ENCODE data around the gene AQP5. TPM values are rescaled to one million over a fixed set of nuclear protein-coding genes. Genes with fewer than 3 reads are reported as not detected.
A peak's percentile ranks its signal among the peaks of the same experiment; 100 is the strongest.

The AQP5 gene
- total and polyA plus RNA-seq, 2 donors (not counting 3 experiments of a cell fraction or from before 2014, with no cell fraction given) = 0.95 to 2.3 TPM

DNA sequence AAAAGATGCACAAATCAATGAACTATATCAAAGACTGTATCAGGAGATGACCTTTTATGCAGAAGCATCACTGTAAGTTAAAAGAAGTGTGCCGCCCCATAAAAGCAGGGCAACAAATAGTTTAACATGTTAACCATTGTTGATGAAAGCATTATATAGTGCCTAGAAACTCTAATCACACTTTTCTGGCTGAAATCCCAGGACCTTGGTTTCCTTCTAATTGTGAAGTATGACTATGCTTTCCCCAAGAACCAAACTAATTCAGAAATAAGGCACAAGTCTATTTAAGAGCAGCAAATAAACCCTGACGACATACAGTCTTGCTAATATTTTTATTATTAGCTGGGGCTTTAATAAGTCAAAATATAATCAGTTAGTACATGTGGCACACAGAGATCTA is 41.9 kb downstream of the AQP5 start:
- H3K79me2 ChIP-seq (ENCODE audit: control insufficient read depth, insufficient read depth, low read length) = peaks cover 18% of the 10 kb centered on the region
- H3K9me1 ChIP-seq (replicated peaks; ENCODE audit: control insufficient read depth, extremely low read depth, insufficient read depth, low read length) = no peaks in the 10 kb centered on the region
- H3K27me3 ChIP-seq (ENCODE audit: control insufficient read depth in 2 of 2, insufficient read depth in 2 of 2, low read length in 2 of 2) = no peaks in the 10 kb centered on the region
- FAIRE-seq (peak; percentile 66), DNase-seq (ENCODE audit: low read depth, low spot score) (peak; percentile 70)
- TF ChIP-seq, protein P1, sequence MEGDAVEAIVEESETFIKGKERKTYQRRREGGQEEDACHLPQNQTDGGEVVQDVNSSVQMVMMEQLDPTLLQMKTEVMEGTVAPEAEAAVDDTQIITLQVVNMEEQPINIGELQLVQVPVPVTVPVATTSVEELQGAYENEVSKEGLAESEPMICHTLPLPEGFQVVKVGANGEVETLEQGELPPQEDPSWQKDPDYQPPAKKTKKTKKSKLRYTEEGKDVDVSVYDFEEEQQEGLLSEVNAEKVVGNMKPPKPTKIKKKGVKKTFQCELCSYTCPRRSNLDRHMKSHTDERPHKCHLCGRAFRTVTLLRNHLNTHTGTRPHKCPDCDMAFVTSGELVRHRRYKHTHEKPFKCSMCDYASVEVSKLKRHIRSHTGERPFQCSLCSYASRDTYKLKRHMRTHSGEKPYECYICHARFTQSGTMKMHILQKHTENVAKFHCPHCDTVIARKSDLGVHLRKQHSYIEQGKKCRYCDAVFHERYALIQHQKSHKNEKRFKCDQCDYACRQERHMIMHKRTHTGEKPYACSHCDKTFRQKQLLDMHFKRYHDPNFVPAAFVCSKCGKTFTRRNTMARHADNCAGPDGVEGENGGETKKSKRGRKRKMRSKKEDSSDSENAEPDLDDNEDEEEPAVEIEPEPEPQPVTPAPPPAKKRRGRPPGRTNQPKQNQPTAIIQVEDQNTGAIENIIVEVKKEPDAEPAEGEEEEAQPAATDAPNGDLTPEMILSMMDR (IDR thresholded peaks at IDR 0.05; ENCODE audit: extremely low read depth in 1 of 2, insufficient read depth in 1 of 2, low read depth in 1 of 2, low read length in 2 of 2) = no peak
- no peak for TF ChIP-seq GATA2 (IDR thresholded peaks at IDR 0.05; ENCODE audit: insufficient read depth, insufficient read length, low read depth, low read length)
- no peak for TF ChIP-seq EZH2 (IDR thresholded peaks at IDR 0.05; ENCODE audit: borderline replicate concordance, low read depth, low read length, severe bottlenecking)
- TF ChIP-seq MYC (IDR thresholded peaks at IDR 0.05; ENCODE audit: low read depth, low read length) = no peak
- no peak for TF ChIP-seq FOS (IDR thresholded peaks at IDR 0.05; ENCODE audit: borderline replicate concordance, insufficient read depth, low read length)
- TF ChIP-seq, protein P2, sequence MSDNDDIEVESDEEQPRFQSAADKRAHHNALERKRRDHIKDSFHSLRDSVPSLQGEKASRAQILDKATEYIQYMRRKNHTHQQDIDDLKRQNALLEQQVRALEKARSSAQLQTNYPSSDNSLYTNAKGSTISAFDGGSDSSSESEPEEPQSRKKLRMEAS (IDR thresholded peaks at IDR 0.05; ENCODE audit: insufficient read depth, insufficient read length) = no peak
- TF ChIP-seq JUN (IDR thresholded peaks at IDR 0.05; ENCODE audit: borderline replicate concordance, insufficient read depth, insufficient read length, low read depth) = no peak
- no peak for TF ChIP-seq POLR2A (IDR thresholded peaks at IDR 0.05; ENCODE audit: low read depth, low read length)
- no peak for TF ChIP-seq POLR2AphosphoS5 (IDR thresholded peaks at IDR 0.05; ENCODE audit: insufficient read depth, low read depth, low read length)
- H3K4me2 ChIP-seq (ENCODE audit: insufficient read depth, low read length) = no peak overlapping the region
- no peak overlapping the region for H3K4me3 ChIP-seq (replicated peaks in 1 of 3; ENCODE audit: insufficient read depth in 1 of 3, low read depth in 1 of 3, low read length in 3 of 3)
- no peak overlapping the region for H2AFZ ChIP-seq (ENCODE audit: low read depth, low read length)
- dilution Hi-C loops (cut with MboI; ENCODE audit: extremely low pct_ligation_motif_present, low sequenced_read_pairs) = no loop called here
- POLR2A ChIA-PET = interaction anchor here (0.7 kb wide), 1 partner anchor 134 kb away, joined by 4 read pairs; no protein-coding TSS in a partner anchor
- H3K27ac ChIP-seq (ENCODE audit: insufficient read depth, low read depth, low read length) = no peak overlapping the region
- peaks cover 3% of the 10 kb centered on the region for H3K4me1 ChIP-seq (ENCODE audit: control insufficient read depth, extremely low read depth, insufficient read depth, low read length)
- no peaks in the 10 kb centered on the region for H3K9me3 ChIP-seq (replicated peaks; ENCODE audit: control insufficient read depth, insufficient read depth, low read length)
- intact Hi-C loops (cut with micrococcal nuclease) = no loop called here
- no peaks in the 10 kb centered on the region for H3K36me3 ChIP-seq (ENCODE audit: control insufficient read depth in 2 of 2, extremely low read depth in 1 of 2, insufficient read depth in 2 of 2, low read length in 2 of 2)
- H3K9ac ChIP-seq (replicated peaks; ENCODE audit: extremely low read depth, insufficient read depth, low read length) = no peak overlapping the region
- CTCF ChIA-PET = interaction anchor here (1.0 to 2.2 kb wide), 8 partner anchors 9 to 58 kb away, joined by 3 to 7 read pairs (median 4); no protein-coding TSS in a partner anchor
- no TSS peak for BruUV-seq (replicated peaks)
- peaks cover 2% of the 10 kb centered on the region for H4K20me1 ChIP-seq (replicated peaks; ENCODE audit: control insufficient read depth, extremely low read depth, insufficient read depth, low read length)

All from endothelial cell of umbilical vein (primary cell).